Measurements from ENCODE around the gene ZNF599.

Gene ZNF599

DNA sequence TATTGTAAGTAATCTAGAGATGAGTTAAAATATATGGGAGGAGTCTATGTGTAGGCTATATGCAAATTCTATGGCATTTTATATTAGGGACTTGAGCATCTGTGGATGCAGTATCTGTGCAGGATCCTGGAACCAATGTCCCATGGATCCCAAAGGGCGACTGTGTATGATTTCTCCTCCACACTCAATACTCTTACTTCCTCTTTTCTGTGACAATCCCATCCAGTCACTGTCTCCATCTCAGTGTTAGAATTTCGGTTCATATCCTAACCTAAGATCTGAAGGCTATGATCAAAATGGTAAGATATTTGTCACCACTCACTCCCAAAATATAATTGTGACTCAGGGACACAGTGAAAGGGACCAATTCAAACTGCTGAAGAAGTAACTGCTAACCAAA is 15.1 kb upstream of the ZNF599 start:
- H3K4me3 ChIP-seq (ENCODE audit: insufficient read depth, low read depth, low read length): no peak overlapping the region
- H3K9me3 ChIP-seq (ENCODE audit: control insufficient read depth, low read length): no peaks in the 10 kb centered on the region
- no peak overlapping the region for H3K27ac ChIP-seq (ENCODE audit: insufficient read depth, low read depth, low read length, poor library complexity, severe bottlenecking)
- no peaks in the 10 kb centered on the region for H3K27me3 ChIP-seq (ENCODE audit: control insufficient read depth, insufficient read depth, low read length, poor library complexity, severe bottlenecking)
- WGBS, 2 experiments: 61 to 67% methylated on average over 2 of the region's 2 CpGs
- H3K4me1 ChIP-seq (ENCODE audit: control insufficient read depth, insufficient read depth, low read length): no peaks in the 10 kb centered on the region
- H3K36me3 ChIP-seq (ENCODE audit: control insufficient read depth, insufficient read depth, low read length): no peaks in the 10 kb centered on the region

- Histone ChIP-seq H3K4me3 (ENCODE audit: insufficient read depth, low read depth, low read length) (no peak overlapping the region), H3K27me3 (ENCODE audit: control insufficient read depth, insufficient read depth, low read length, poor library complexity, severe bottlenecking) (no peaks in the 10 kb centered on the region), H3K4me1 (ENCODE audit: control insufficient read depth, insufficient read depth, low read length) (no peaks in the 10 kb centered on the region), H3K36me3 (ENCODE audit: control insufficient read depth, insufficient read depth, low read length) (no peaks in the 10 kb centered on the region), H3K27ac (ENCODE audit: insufficient read depth, low read depth, low read length, poor library complexity, severe bottlenecking) (no peak overlapping the region), H3K9me3 (ENCODE audit: control insufficient read depth, low read length) (no peaks in the 10 kb centered on the region)
- 68 to 70% methylated on average over 3 of the region's 3 CpGs for WGBS, 2 experiments
Measured at GRCh38 chr19:34787059-34787824, 14.2 kb upstream of the ZNF599 start.

DNA sequence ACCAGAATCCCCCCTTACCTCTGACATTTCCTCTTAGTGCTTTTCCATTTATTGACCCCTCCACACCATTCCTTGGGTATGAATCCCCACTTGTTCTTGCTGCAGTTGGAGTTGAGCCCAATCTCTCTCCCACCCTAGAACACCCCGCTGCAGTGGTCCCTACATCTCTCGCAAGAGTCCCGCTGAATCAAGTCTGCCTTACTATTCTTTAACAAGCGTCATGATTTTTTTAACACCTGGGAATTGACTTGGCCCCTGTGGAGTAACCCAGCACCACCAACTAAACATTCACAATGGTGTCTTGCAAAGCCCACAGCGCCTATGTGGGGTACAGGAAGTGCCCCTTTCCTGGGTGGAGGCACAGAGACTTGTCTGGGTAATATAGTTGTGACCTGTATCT is 13.2 kb upstream of the ZNF599 start:
- Histone ChIP-seq H3K4me3 (ENCODE audit: insufficient read depth, low read depth, low read length) (no peak overlapping the region), H3K27me3 (ENCODE audit: control insufficient read depth, insufficient read depth, low read length, poor library complexity, severe bottlenecking) (no peaks in the 10 kb centered on the region), H3K4me1 (ENCODE audit: control insufficient read depth, insufficient read depth, low read length) (no peaks in the 10 kb centered on the region), H3K9me3 (ENCODE audit: control insufficient read depth, low read length) (no peaks in the 10 kb centered on the region), H3K27ac (ENCODE audit: insufficient read depth, low read depth, low read length, poor library complexity, severe bottlenecking) (no peak overlapping the region), H3K36me3 (ENCODE audit: control insufficient read depth, insufficient read depth, low read length) (no peaks in the 10 kb centered on the region)
- 62 to 69% methylated on average over 5 of the region's 5 CpGs for WGBS, 2 experiments

- no peak overlapping the region for H3K4me3 ChIP-seq (ENCODE audit: insufficient read depth, low read depth, low read length)
- peaks cover 2% of the 10 kb centered on the region for H3K9me3 ChIP-seq (ENCODE audit: control insufficient read depth, low read length)
- no peaks in the 10 kb centered on the region for H3K27me3 ChIP-seq (ENCODE audit: control insufficient read depth, insufficient read depth, low read length, poor library complexity, severe bottlenecking)
- H3K36me3 ChIP-seq (ENCODE audit: control insufficient read depth, insufficient read depth, low read length): no peaks in the 10 kb centered on the region
- no peak overlapping the region for H3K27ac ChIP-seq (ENCODE audit: insufficient read depth, low read depth, low read length, poor library complexity, severe bottlenecking)
- H3K4me1 ChIP-seq (ENCODE audit: control insufficient read depth, insufficient read depth, low read length): no peaks in the 10 kb centered on the region
- 74 to 78% methylated on average over 2 to 3 of the region's 3 CpGs for WGBS, 2 experiments
Measured at GRCh38 chr19:34779652-34780051, 6.6 kb upstream of the ZNF599 start.

DNA sequence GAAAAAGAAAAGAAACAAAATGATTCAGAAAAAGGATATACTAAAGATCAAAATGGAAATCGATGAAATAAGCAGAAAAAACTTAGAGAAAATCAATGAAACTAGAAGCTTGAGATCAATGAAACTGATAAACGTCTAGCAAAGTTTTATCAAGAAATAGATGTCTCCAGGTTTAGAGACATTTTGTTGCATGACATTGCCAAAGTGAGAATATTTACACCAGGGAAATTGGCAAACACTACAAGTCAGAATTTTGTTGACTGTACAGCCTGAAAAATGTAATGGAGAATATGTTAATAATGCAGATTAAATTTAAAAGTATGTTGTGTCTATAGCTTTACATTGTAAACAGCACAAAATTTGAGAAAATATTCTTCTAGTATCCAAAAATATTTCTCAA is 5.3 kb upstream of the ZNF599 start:
- H3K9me3 ChIP-seq (ENCODE audit: control insufficient read depth, low read length): peaks cover 2% of the 10 kb centered on the region
- 79 to 88% methylated on average over 2 of the region's 2 CpGs for WGBS, 2 experiments
- no peaks in the 10 kb centered on the region for H3K27me3 ChIP-seq (ENCODE audit: control insufficient read depth, insufficient read depth, low read length, poor library complexity, severe bottlenecking)
- no peak overlapping the region for H3K4me3 ChIP-seq (ENCODE audit: insufficient read depth, low read depth, low read length)
- no peaks in the 10 kb centered on the region for H3K36me3 ChIP-seq (ENCODE audit: control insufficient read depth, insufficient read depth, low read length)
- H3K4me1 ChIP-seq (ENCODE audit: control insufficient read depth, insufficient read depth, low read length): no peaks in the 10 kb centered on the region
- H3K27ac ChIP-seq (ENCODE audit: insufficient read depth, low read depth, low read length, poor library complexity, severe bottlenecking): no peak overlapping the region

- H3K36me3 ChIP-seq (ENCODE audit: control insufficient read depth, insufficient read depth, low read length): no peaks in the 10 kb centered on the region
- WGBS, 2 experiments: 66 to 75% methylated on average over 2 of the region's 2 CpGs
- peaks cover 2% of the 10 kb centered on the region for H3K9me3 ChIP-seq (ENCODE audit: control insufficient read depth, low read length)
- no peak overlapping the region for H3K27ac ChIP-seq (ENCODE audit: insufficient read depth, low read depth, low read length, poor library complexity, severe bottlenecking)
- no peak overlapping the region for H3K4me3 ChIP-seq (ENCODE audit: insufficient read depth, low read depth, low read length)
- H3K27me3 ChIP-seq (ENCODE audit: control insufficient read depth, insufficient read depth, low read length, poor library complexity, severe bottlenecking): no peaks in the 10 kb centered on the region
- H3K4me1 ChIP-seq (ENCODE audit: control insufficient read depth, insufficient read depth, low read length): no peaks in the 10 kb centered on the region
Measured at GRCh38 chr19:34774857-34775256, 1.8 kb upstream of the ZNF599 start.

DNA sequence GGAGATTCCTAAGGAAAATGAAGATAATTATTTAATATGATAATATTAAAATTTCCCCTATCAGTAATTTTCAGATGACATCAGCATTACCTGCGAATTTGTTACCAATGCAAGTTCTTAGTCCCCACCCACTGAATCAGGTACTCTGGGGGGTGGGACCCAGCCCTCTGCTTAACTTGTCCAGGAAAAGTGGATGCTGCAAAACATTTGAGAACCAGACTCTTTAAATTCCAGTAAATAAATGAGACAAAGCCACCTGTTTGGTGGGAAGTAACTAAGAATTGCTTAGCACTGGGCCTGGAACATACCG is 495 bp upstream of the ZNF599 start:
- H3K4me3 ChIP-seq (ENCODE audit: insufficient read depth, low read depth, low read length): no peak overlapping the region
- H3K36me3 ChIP-seq (ENCODE audit: control insufficient read depth, insufficient read depth, low read length): no peaks in the 10 kb centered on the region
- peaks cover 2% of the 10 kb centered on the region for H3K9me3 ChIP-seq (ENCODE audit: control insufficient read depth, low read length)
- H3K27ac ChIP-seq (ENCODE audit: insufficient read depth, low read depth, low read length, poor library complexity, severe bottlenecking): no peak overlapping the region
- no peaks in the 10 kb centered on the region for H3K27me3 ChIP-seq (ENCODE audit: control insufficient read depth, insufficient read depth, low read length, poor library complexity, severe bottlenecking)
- WGBS, 2 experiments: 61 to 68% methylated on average over 2 of the region's 2 CpGs
- no peaks in the 10 kb centered on the region for H3K4me1 ChIP-seq (ENCODE audit: control insufficient read depth, insufficient read depth, low read length)

- Histone ChIP-seq H3K4me1 (ENCODE audit: control insufficient read depth, insufficient read depth, low read length) (no peaks in the 10 kb centered on the region), H3K36me3 (ENCODE audit: control insufficient read depth, insufficient read depth, low read length) (peaks cover 35% of the 10 kb centered on the region), H3K4me3 (ENCODE audit: insufficient read depth, low read depth, low read length) (no peak overlapping the region), H3K9me3 (ENCODE audit: control insufficient read depth, low read length) (peaks cover 4% of the 10 kb centered on the region), H3K27me3 (ENCODE audit: control insufficient read depth, insufficient read depth, low read length, poor library complexity, severe bottlenecking) (no peaks in the 10 kb centered on the region), H3K27ac (ENCODE audit: insufficient read depth, low read depth, low read length, poor library complexity, severe bottlenecking) (no peak overlapping the region)
- 91 to 96% methylated on average over 3 of the region's 3 CpGs for WGBS, 2 experiments
Measured at GRCh38 chr19:34767951-34768350, 5.1 kb downstream of the ZNF599 start.

GRCh38 chr19:34766386-34766785 is 6.6 kb downstream of the ZNF599 start:
- Histone ChIP-seq H3K4me3 (ENCODE audit: insufficient read depth, low read depth, low read length) (no peak overlapping the region), H3K27me3 (ENCODE audit: control insufficient read depth, insufficient read depth, low read length, poor library complexity, severe bottlenecking) (no peaks in the 10 kb centered on the region), H3K27ac (ENCODE audit: insufficient read depth, low read depth, low read length, poor library complexity, severe bottlenecking) (no peak overlapping the region), H3K9me3 (ENCODE audit: control insufficient read depth, low read length) (peaks cover 7% of the 10 kb centered on the region), H3K4me1 (ENCODE audit: control insufficient read depth, insufficient read depth, low read length) (no peaks in the 10 kb centered on the region), H3K36me3 (ENCODE audit: control insufficient read depth, insufficient read depth, low read length) (peaks cover 35% of the 10 kb centered on the region)
- WGBS, 2 experiments: 92 to 97% methylated on average over 2 of the region's 2 CpGs

DNA sequence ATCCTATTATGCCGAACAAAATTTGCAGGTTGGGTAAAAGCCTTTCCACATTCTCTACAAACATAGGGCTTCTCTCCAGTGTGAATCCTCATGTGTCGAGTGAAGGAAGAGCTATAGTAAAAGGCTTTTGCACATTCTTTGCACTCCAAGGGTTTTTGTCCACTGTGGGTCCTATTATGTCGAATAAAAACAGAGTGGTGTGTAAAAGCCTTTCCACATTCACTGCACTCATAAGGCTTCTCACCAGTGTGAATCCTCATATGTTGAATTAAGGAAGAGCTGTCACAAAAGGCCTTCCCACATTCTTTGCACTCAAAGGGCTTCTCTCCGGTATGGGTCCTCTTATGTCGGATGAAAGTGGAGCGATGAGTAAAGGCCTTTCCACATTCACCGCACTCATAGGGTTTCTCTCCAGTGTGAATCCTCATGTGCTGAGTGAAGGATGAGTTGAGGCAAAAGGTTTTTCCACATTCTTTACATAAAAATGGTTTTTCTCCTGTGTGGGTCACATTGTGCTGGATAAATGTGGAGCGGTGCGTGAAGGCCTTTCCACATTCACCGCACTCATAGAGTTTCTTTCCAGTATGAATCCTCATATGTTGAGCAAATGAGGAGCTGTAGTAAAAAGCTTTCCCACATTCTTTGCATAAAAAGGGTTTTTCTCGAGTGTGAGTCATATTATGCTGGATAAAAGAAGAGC is 13.6 kb downstream of the ZNF599 start:
- no peak overlapping the region for H3K27ac ChIP-seq (ENCODE audit: insufficient read depth, low read depth, low read length, poor library complexity, severe bottlenecking)
- no peaks in the 10 kb centered on the region for H3K4me1 ChIP-seq (ENCODE audit: control insufficient read depth, insufficient read depth, low read length)
- no peak overlapping the region for H3K4me3 ChIP-seq (ENCODE audit: insufficient read depth, low read depth, low read length)
- no peaks in the 10 kb centered on the region for H3K27me3 ChIP-seq (ENCODE audit: control insufficient read depth, insufficient read depth, low read length, poor library complexity, severe bottlenecking)
- peaks cover 5% of the 10 kb centered on the region for H3K36me3 ChIP-seq (ENCODE audit: control insufficient read depth, insufficient read depth, low read length)
- 93 to 94% methylated on average over 11 of the region's 11 CpGs for WGBS, 2 experiments
- H3K9me3 ChIP-seq (ENCODE audit: control insufficient read depth, low read length): peaks cover 13% of the 10 kb centered on the region

Measured in ectodermal cell (in vitro differentiated cells).